ES-I3 (cell line): ENCODE data around the gene NFIC.

Experiments used
- H3K36me3 ChIP-seq: 2 replicates; pipeline ENCODE4 v1.6.1; 2013; ENCODE audit warnings: mild to moderate bottlenecking, low read length, control low read depth, moderate library complexity; ENCODE audit not compliant: insufficient read depth
- H3K4me1 ChIP-seq: 2 replicates; pipeline ENCODE4 v1.6.1; 2013; ENCODE audit warnings: mild to moderate bottlenecking, control low read depth, low read length; ENCODE audit not compliant: insufficient read depth
- H3K9ac ChIP-seq: 2 replicates; pipeline ENCODE4 v1.6.1; 2013; ENCODE audit warnings: low read depth, mild to moderate bottlenecking, low read length, moderate library complexity
- H3K9me3 ChIP-seq: 2 replicates; pipeline ENCODE4 v1.6.1; 2013; ENCODE audit warnings: mild to moderate bottlenecking, low read length, moderate library complexity; ENCODE audit not compliant: control insufficient read depth, insufficient read depth

Gene NFIC

GRCh38 chr19:3509566-3509989 is 143.2 kb downstream of the NFIC start:
- Histone ChIP-seq H3K4me1 (peaks cover under 1% of the 10 kb centered on the region; the same call in 1 of the 2 replicates), H3K9ac (no peak overlapping the region), H3K9me3 (no peaks in the 10 kb centered on the region), H3K36me3 (no peaks in the 10 kb centered on the region)

- H3K9me3 ChIP-seq = no peaks in the 10 kb centered on the region
- no peak overlapping the region for H3K9ac ChIP-seq
- H3K4me1 ChIP-seq = peaks cover 7% of the 10 kb centered on the region; the same call in 1 of the 2 replicates
- no peaks in the 10 kb centered on the region for H3K36me3 ChIP-seq
Measured at GRCh38 chr19:3510727-3511126, 144.3 kb downstream of the NFIC start.

GRCh38 chr19:3511506-3512251 is 145.3 kb downstream of the NFIC start:
- H3K36me3 ChIP-seq = no peaks in the 10 kb centered on the region
- no peaks in the 10 kb centered on the region for H3K9me3 ChIP-seq
- H3K9ac ChIP-seq = no peak overlapping the region
- H3K4me1 ChIP-seq = peaks cover 7% of the 10 kb centered on the region; the same call in 1 of the 2 replicates

- Histone ChIP-seq H3K4me1 (peaks cover 9% of the 10 kb centered on the region; the same call in 1 of the 2 replicates), H3K36me3 (no peaks in the 10 kb centered on the region), H3K9me3 (no peaks in the 10 kb centered on the region), H3K9ac (no peak overlapping the region)
Measured at GRCh38 chr19:3512562-3513228, 146.3 kb downstream of the NFIC start.

- Histone ChIP-seq H3K9ac (no peak overlapping the region), H3K9me3 (no peaks in the 10 kb centered on the region), H3K4me1 (peaks cover 12% of the 10 kb centered on the region), H3K36me3 (no peaks in the 10 kb centered on the region)
Measured at GRCh38 chr19:3513229-3514140, 147.1 kb downstream of the NFIC start.

- no peak overlapping the region for H3K9ac ChIP-seq
- no peaks in the 10 kb centered on the region for H3K9me3 ChIP-seq
- no peaks in the 10 kb centered on the region for H3K36me3 ChIP-seq
- H3K4me1 ChIP-seq = peaks cover 22% of the 10 kb centered on the region
Measured at GRCh38 chr19:3514930-3515329, 148.5 kb downstream of the NFIC start.

GRCh38 chr19:3515891-3516422 is 149.6 kb downstream of the NFIC start:
- no peaks in the 10 kb centered on the region for H3K9me3 ChIP-seq
- H3K4me1 ChIP-seq = peaks cover 27% of the 10 kb centered on the region
- H3K9ac ChIP-seq = no peak overlapping the region
- H3K36me3 ChIP-seq = no peaks in the 10 kb centered on the region

- Histone ChIP-seq H3K4me1 (peaks cover 28% of the 10 kb centered on the region), H3K9ac (no peak overlapping the region), H3K36me3 (no peaks in the 10 kb centered on the region), H3K9me3 (no peaks in the 10 kb centered on the region)
Measured at GRCh38 chr19:3516675-3517207, 150.4 kb downstream of the NFIC start.

- H3K36me3 ChIP-seq = no peaks in the 10 kb centered on the region
- H3K9me3 ChIP-seq = no peaks in the 10 kb centered on the region
- H3K9ac ChIP-seq = no peak overlapping the region
- H3K4me1 ChIP-seq = peaks cover 28% of the 10 kb centered on the region
Measured at GRCh38 chr19:3517638-3518037, 151.3 kb downstream of the NFIC start.

- H3K9ac ChIP-seq = no peak overlapping the region
- no peaks in the 10 kb centered on the region for H3K36me3 ChIP-seq
- H3K4me1 ChIP-seq = peaks cover 28% of the 10 kb centered on the region
Measured at GRCh38 chr19:3518255-3518654, 151.9 kb downstream of the NFIC start.

GRCh38 chr19:3518659-3519058 is 152.3 kb downstream of the NFIC start:
- Histone ChIP-seq H3K9me3 (no peaks in the 10 kb centered on the region), H3K36me3 (no peaks in the 10 kb centered on the region), H3K9ac (no peak overlapping the region), H3K4me1 (peaks cover 28% of the 10 kb centered on the region)

More at GRCh38 chr19:3518255-3518654, 151.9 kb downstream of the NFIC start:
- no peaks in the 10 kb centered on the region for H3K9me3 ChIP-seq
